GM18505 (cell line): ENCODE results near the gene SERTAD4.
"Not testable (repeated sequence)": the region's sequence is repeated elsewhere in the genome, so short reads cannot be mapped to it uniquely, and the experiment has no call there.

Experiments used
- ATAC-seq: cut with Tn5 transposase; IDR thresholded peaks from one replicate; pipeline ENCODE4 v1.9.1; 2021; ENCODE audit not compliant: unreplicated experiment
- POLR2A ChIP-seq: IDR thresholded peaks from 4 replicates; pipeline ENCODE4 v1.6.1; 2011; ENCODE audit warnings: borderline replicate concordance; ENCODE audit not compliant: insufficient read depth, insufficient read length; ENCODE audit errors: extremely low read depth

The SERTAD4 gene

GRCh38 chr1:210257698-210258529 lies 25.3 kb downstream of the SERTAD4 start:
- no peak for TF ChIP-seq POLR2A

GRCh38 chr1:210259561-210259960 lies 27.0 kb downstream of the SERTAD4 start:
- no peak for TF ChIP-seq POLR2A
- ATAC-seq, result no peak

More at GRCh38 chr1:210257698-210258529, 25.3 kb downstream of the SERTAD4 start:
- ATAC-seq, result no peak

- ATAC-seq, result no peak
- no peak for TF ChIP-seq POLR2A
These were observed 27.5 kb downstream of the SERTAD4 start for GRCh38 chr1:210260096-210260495.

- TF ChIP-seq POLR2A, result no peak
- no peak for ATAC-seq
These were observed 29.7 kb downstream of the SERTAD4 start for GRCh38 chr1:210262167-210262896.

- no peak for ATAC-seq
- no peak for TF ChIP-seq POLR2A
These were observed 30.3 kb downstream of the SERTAD4 start for GRCh38 chr1:210262897-210263272.

- no peak for TF ChIP-seq POLR2A
- no peak for ATAC-seq
These were observed 31.4 kb downstream of the SERTAD4 start for GRCh38 chr1:210263963-210264362.

- TF ChIP-seq POLR2A, result no peak
- no peak for ATAC-seq
These were observed 32.1 kb downstream of the SERTAD4 start for GRCh38 chr1:210264496-210265380.

- ATAC-seq, result not testable (repeated sequence)
These were observed 32.9 kb downstream of the SERTAD4 start for GRCh38 chr1:210265392-210265955.

GRCh38 chr1:210269981-210270380 lies 37.4 kb downstream of the SERTAD4 start:
- ATAC-seq, result no peak
- TF ChIP-seq POLR2A, result no peak

GRCh38 chr1:210272666-210273065 lies 40.1 kb downstream of the SERTAD4 start:
- no peak for ATAC-seq
- no peak for TF ChIP-seq POLR2A

GRCh38 chr1:210280221-210280620 lies 47.6 kb downstream of the SERTAD4 start:
- ATAC-seq, result no peak
- TF ChIP-seq POLR2A, result no peak

GRCh38 chr1:210288116-210288515 lies 55.5 kb downstream of the SERTAD4 start:
- TF ChIP-seq POLR2A, result no peak
- no peak for ATAC-seq

GRCh38 chr1:210289248-210289647 lies 56.7 kb downstream of the SERTAD4 start:
- no peak for TF ChIP-seq POLR2A
- no peak for ATAC-seq
